Bronchial epithelial cell (primary cell): ENCODE measurements around the gene AQP9. TPM values are rescaled to one million over a fixed set of nuclear protein-coding genes. Genes with fewer than 3 reads are reported as not detected.

ENCODE experiments used
- DNase-seq: peaks from one replicate; pipeline ENCODE4 v3.0.0-alpha.2; 2010; ENCODE audit warnings: low read depth
- FAIRE-seq: peaks from 2 replicates; lab custom pipeline; 2011; peaks lifted over from hg19 to GRCh38; lab: Jason Lieb, UNC
- H3K27me3 ChIP-seq: 2 replicates; pipeline ENCODE4 v1.5.1; 2011; ENCODE audit warnings: low read length; ENCODE audit not compliant: control insufficient read depth, insufficient read depth
- H3K36me3 ChIP-seq: 2 replicates; pipeline ENCODE4 v1.5.1; 2011; ENCODE audit warnings: low read length; ENCODE audit not compliant: control insufficient read depth, insufficient read depth
- H3K4me3 ChIP-seq: 2 replicates; pipeline ENCODE4 v1.5.1; 2011; ENCODE audit warnings: mild to moderate bottlenecking, low read depth, low read length, control low read depth
- total RNA-seq: library from RNA; depleted of rRNA; stranded (reverse); fragments of >200 nt; gene quantifications from 2 replicates; pipeline ENCODE4 v1.2.1, GENCODE V29; 2014
- TF ChIP-seq, protein P1 (sequence below): IDR thresholded peaks from 2 replicates; pipeline ENCODE4 v1.5.1; 2011; ENCODE audit warnings: mild to moderate bottlenecking, moderate library complexity, low read length, control low read depth, inconsistent platforms; ENCODE audit not compliant: insufficient read depth, severe bottlenecking

The AQP9 gene
- total RNA-seq, 1 donor from 2014 or later: not detected

- Histone ChIP-seq H3K4me3 (no peak overlapping the region), H3K36me3 (no peaks in the 10 kb centered on the region), H3K27me3 (no peaks in the 10 kb centered on the region)
- no peak for FAIRE-seq
- TF ChIP-seq, protein P1, sequence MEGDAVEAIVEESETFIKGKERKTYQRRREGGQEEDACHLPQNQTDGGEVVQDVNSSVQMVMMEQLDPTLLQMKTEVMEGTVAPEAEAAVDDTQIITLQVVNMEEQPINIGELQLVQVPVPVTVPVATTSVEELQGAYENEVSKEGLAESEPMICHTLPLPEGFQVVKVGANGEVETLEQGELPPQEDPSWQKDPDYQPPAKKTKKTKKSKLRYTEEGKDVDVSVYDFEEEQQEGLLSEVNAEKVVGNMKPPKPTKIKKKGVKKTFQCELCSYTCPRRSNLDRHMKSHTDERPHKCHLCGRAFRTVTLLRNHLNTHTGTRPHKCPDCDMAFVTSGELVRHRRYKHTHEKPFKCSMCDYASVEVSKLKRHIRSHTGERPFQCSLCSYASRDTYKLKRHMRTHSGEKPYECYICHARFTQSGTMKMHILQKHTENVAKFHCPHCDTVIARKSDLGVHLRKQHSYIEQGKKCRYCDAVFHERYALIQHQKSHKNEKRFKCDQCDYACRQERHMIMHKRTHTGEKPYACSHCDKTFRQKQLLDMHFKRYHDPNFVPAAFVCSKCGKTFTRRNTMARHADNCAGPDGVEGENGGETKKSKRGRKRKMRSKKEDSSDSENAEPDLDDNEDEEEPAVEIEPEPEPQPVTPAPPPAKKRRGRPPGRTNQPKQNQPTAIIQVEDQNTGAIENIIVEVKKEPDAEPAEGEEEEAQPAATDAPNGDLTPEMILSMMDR: no peak
- peak; percentile 83 for DNase-seq
These were observed 94.3 kb downstream of the AQP9 start for GRCh38 chr15:58232281-58233065.

DNA sequence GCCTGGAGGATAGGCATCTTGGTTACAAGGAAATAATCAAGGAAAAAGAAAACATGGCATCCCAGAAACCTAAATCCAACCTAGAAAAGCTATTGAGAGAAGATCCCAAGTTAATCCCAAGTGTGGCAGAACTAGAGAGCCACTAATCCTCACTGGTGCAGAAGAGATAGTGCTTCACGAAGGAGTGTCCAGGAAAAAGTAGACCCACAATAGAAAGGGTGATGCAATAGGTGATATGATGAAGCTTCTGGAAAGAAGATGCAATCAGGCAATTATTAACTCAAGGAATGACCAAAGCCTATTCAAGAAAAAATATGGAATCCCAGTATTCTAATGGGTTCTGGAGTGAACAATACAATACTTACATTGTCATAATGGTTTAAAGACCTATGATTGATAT lies 95.2 kb downstream of the AQP9 start:
- no peaks in the 10 kb centered on the region for H3K27me3 ChIP-seq
- no peak for FAIRE-seq
- H3K4me3 ChIP-seq: no peak overlapping the region
- TF ChIP-seq, protein P1: no peak
- H3K36me3 ChIP-seq: no peaks in the 10 kb centered on the region
- DNase-seq: peak; percentile 33

Other genes starting within 250 kb of the AQP9 start
- gene ALDH1A2, start 72.7 kb upstream of the AQP9 start, total RNA-seq: 0.79 and 1.9 TPM in 2 replicates